Stimulated activated CD8-positive, alpha-beta memory T cell treated with anti-CD3 and anti-CD28 coated beads, Interleukin-7, amount 100 ng/mL, for 24 hours (primary cell): ENCODE results near the gene THSD4.

ENCODE experiments used
- DNase-seq: peaks from one replicate; pipeline ENCODE4 v3.0.0-alpha.2; 2020; ENCODE audit warnings: low read depth

The THSD4 gene

GRCh38 chr15:71454462-71454996 is 339.3 kb downstream of the THSD4 start:
- no peak for DNase-seq

GRCh38 chr15:71455107-71455506 is 339.8 kb downstream of the THSD4 start:
- DNase-seq, result no peak

GRCh38 chr15:71455878-71456277 is 340.6 kb downstream of the THSD4 start:
- DNase-seq, result no peak

DNA sequence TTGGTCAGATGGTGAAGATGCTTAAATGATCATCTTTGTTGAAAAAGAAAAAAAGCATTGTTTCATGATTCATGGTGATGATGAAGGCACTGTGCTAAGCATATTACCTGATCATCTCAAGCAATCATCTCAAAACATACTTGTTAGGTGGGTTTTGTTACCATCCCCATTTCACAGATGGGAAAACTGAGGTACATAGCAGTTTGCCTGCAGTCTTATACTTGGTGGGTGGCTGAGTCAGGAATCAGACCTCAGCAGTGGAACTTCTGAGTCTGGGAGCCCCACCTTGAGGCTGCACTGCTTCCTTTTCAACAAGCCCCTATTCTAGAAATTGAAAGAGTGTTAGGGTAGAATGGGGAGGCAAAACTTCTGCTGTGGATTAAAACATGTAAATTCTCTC is 341.1 kb downstream of the THSD4 start:
- no peak for DNase-seq

GRCh38 chr15:71456811-71457210 is 341.5 kb downstream of the THSD4 start:
- no peak for DNase-seq

DNA sequence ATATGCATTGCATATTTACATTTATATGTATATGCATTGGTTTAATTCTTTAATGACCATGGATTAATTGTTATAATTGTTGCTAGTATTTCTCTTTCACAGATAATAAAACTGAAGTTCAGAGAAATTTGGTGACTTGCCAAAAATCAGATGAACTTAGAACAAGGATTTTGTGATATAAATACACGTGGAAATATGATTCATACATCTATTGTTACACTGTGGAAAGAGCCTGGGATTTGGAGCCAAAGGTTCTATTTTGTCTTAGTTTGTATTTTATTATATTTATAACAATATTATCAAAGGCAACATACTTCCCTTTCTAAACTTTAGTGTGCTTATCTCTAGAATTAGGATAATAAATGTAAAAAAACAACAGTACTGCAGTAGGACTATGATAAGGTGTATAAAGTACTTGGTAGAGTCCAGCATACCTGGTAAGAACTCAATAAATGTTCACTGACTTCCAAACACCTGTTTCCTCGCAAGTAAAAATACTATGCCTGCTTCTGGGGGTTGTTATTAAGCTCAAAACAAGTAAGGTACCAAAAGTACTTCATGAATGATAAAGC is 342.9 kb downstream of the THSD4 start:
- no peak for DNase-seq

DNA sequence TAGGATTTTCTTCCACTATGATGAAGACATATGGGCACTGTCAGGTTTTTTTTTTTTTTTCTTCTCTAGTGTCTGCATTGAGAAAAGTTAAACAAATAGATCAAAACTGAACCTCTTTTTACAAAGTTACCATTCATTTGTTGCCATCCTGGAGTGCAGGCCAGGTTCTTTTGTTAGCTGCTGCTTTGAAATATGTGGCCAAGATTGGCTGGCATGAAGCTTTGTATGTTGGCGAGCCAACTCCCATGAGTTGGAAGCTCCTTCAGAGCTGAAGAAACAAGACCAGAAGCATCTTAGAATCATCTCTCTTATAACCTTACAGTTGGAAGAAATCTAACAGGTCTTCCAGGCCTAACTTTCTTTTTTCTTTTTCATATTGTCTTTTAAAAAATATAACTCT is 346.5 kb downstream of the THSD4 start:
- DNase-seq, result no peak

- no peak for DNase-seq
These were observed 347.4 kb downstream of the THSD4 start for GRCh38 chr15:71462638-71463037.

DNA sequence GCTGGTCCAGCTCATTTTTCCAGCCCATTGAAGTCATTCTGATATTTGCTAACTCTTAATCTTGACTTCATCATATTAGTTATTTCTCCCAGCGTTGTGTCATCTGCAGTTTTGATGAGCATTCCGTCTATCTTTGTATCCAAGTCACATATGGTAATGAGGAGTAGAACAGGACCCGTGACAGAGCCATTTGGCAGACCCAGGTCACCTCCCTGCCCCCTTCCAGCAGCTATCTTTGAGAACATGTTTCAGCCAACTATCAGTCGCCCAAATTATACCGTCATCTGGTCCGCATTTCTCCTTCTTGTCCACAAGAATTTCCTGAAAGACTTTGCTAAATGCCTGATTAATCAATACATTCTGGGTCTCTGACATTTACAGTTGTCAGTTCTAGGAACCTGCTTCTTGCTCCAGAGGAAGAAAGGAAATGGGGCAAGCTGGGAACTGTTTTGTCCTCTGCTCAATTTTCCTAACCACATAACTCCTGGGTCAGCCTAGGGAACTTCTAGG is 347.9 kb downstream of the THSD4 start:
- no peak for DNase-seq

GRCh38 chr15:71465131-71465955 is 350.1 kb downstream of the THSD4 start:
- DNase-seq, result no peak

GRCh38 chr15:71468715-71469114 is 353.4 kb downstream of the THSD4 start:
- DNase-seq, result no peak

- no peak for DNase-seq
These were observed 354.1 kb downstream of the THSD4 start for GRCh38 chr15:71469413-71469812.

GRCh38 chr15:71471347-71471746 is 356.1 kb downstream of the THSD4 start:
- DNase-seq, result no peak

GRCh38 chr15:71472566-71472965 is 357.3 kb downstream of the THSD4 start:
- no peak for DNase-seq

- no peak for DNase-seq
These were observed 358.5 kb downstream of the THSD4 start for GRCh38 chr15:71473751-71474150.

- no peak for DNase-seq
These were observed 361.6 kb downstream of the THSD4 start for GRCh38 chr15:71476823-71477222.

GRCh38 chr15:71480556-71480955 is 365.3 kb downstream of the THSD4 start:
- DNase-seq, result no peak

GRCh38 chr15:71484080-71484479 is 368.8 kb downstream of the THSD4 start:
- DNase-seq, result no peak

DNA sequence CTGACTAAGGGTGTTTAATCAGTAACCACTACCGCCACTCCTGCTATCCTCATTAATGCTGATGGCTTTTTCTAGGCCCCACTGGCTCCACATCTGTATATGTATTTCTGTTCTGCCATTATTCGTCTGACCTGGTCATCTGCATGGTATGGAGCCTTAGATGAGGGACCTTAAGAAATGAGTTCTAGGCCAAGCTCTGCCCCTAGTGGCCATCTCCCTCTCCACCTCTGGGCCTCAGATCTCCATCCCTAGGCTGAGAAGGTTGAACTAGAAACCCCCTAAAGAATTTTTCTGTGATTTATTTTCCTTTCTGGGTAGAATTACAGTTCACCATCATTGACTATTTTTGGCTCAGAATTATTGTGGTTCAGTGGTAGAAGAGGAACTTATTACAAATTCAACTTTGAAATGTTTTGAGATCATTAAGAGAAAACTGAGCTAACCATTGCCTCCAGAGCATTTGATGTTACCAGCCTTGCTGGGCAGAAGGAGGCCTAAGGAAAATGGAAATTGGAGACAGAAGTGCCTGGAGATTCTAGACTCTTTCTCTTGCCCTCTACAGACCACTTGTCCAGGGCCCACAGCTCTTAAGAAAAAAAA is 369.9 kb downstream of the THSD4 start:
- DNase-seq, result no peak

GRCh38 chr15:71489570-71489969 is 374.3 kb downstream of the THSD4 start:
- no peak for DNase-seq

DNA sequence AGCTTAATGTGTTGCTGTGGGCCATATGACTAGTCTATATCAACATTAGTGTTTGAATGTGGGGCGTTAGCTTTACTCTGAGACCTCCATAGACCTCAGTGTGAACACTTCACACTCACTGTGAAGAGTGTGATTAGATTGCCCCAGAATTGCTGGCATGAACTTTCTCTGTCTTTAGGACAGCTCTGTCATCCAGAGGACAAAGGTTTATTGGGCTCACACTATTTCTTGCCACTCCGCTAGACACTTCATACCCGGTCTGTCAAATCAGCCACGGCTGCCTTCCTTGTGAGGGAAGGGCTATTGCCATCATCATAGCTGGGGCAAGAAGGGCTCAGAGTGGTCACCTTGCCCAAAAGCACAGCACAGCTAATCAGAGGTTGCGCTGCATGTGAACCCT is 378.3 kb downstream of the THSD4 start:
- no peak for DNase-seq

DNA sequence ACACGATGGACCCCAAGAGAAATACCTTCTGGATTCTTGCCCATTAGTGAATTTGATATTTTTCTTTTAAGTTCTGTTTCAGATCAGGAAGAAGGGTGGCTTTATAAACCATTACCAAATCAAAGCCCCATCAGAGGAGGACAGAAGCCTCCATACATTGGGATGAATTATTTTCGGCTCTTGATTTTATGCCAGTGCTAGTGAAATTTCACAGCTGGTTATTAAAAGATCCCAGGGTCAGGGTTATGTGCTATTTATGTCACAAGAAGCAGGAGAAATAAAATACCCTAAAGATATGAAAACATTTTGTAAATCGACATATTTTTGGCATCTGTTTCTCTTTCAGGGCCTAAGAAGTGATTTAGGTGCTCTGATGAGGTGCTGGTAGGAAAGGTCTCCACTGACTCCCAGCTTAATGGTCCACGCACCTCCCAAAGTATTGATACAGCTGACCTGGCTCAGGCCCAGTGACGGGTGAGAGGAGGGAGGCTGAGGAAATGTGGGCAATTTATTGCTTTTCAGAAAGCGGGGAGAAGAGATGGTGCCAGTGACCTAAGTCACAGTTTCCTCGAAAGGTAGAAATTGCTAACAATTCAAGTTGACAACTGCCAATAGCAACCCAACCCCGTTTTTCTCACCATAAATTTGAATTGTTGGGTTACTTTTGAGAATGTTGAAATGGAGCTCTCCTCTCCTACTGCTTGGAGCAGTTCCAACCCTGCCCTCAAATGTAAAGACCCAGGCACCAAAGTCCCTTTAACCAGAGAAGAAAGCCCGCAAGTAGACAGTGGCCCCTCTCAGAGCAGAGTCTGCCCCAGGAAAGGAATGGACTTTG is 379.5 kb downstream of the THSD4 start:
- DNase-seq, result no peak
